ENCODE results near the gene ITIH1. TPM values are rescaled to one million over a fixed set of nuclear protein-coding genes. Genes with fewer than 3 reads are reported as not detected.
"Not testable (repeated sequence)": the region's sequence is repeated elsewhere in the genome, so short reads cannot be mapped to it uniquely, and the experiment has no call there.

The ITIH1 gene
- polyA plus RNA-seq, 1 donor from 2014 or later: not detected

GRCh38 chr3:52775877-52776276, 1.5 kb upstream of the ITIH1 start:
- no peak overlapping the region for H3K4me3 ChIP-seq (ENCODE audit: low read length)
- H3K9me3 ChIP-seq (ENCODE audit: low read length): no peaks in the 10 kb centered on the region
- no peak overlapping the region for H3K9ac ChIP-seq (ENCODE audit: low read length)
- no peak overlapping the region for H3K27ac ChIP-seq (ENCODE audit: low read length)
- H3K4me2 ChIP-seq (ENCODE audit: low read length): no peak overlapping the region
- no peaks in the 10 kb centered on the region for H3K36me3 ChIP-seq (ENCODE audit: insufficient read depth, low read length)
- H3F3A ChIP-seq (ENCODE audit: insufficient read depth, low read length, poor library complexity, severe bottlenecking): no peaks in the 10 kb centered on the region
- H4K20me1 ChIP-seq (ENCODE audit: insufficient read depth): no peaks in the 10 kb centered on the region
- no peaks in the 10 kb centered on the region for H3K79me2 ChIP-seq (replicated peaks; ENCODE audit: insufficient read depth, low read length)
- H2AFZ ChIP-seq (ENCODE audit: low read depth, low read length): no peak overlapping the region
- H3K9me2 ChIP-seq (ENCODE audit: insufficient read depth, low read length): no peaks in the 10 kb centered on the region
- no peaks in the 10 kb centered on the region for H3K27me3 ChIP-seq (ENCODE audit: insufficient read depth, low read depth, low read length)
- no peak for TF ChIP-seq EZH2 (IDR thresholded peaks at IDR 0.05; ENCODE audit: borderline replicate concordance, insufficient read depth, low read length, poor library complexity, severe bottlenecking)
- TF ChIP-seq, protein P1, sequence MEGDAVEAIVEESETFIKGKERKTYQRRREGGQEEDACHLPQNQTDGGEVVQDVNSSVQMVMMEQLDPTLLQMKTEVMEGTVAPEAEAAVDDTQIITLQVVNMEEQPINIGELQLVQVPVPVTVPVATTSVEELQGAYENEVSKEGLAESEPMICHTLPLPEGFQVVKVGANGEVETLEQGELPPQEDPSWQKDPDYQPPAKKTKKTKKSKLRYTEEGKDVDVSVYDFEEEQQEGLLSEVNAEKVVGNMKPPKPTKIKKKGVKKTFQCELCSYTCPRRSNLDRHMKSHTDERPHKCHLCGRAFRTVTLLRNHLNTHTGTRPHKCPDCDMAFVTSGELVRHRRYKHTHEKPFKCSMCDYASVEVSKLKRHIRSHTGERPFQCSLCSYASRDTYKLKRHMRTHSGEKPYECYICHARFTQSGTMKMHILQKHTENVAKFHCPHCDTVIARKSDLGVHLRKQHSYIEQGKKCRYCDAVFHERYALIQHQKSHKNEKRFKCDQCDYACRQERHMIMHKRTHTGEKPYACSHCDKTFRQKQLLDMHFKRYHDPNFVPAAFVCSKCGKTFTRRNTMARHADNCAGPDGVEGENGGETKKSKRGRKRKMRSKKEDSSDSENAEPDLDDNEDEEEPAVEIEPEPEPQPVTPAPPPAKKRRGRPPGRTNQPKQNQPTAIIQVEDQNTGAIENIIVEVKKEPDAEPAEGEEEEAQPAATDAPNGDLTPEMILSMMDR (IDR thresholded peaks at IDR 0.05; ENCODE audit: poor library complexity, severe bottlenecking): no peak
- TF ChIP-seq SMC3 (conservative IDR thresholded peaks at IDR 0.05; ENCODE audit: poor library complexity): no peak
- TF ChIP-seq TAF1 (IDR thresholded peaks at IDR 0.05; ENCODE audit: low read depth): no peak
- TF ChIP-seq, protein P2, sequence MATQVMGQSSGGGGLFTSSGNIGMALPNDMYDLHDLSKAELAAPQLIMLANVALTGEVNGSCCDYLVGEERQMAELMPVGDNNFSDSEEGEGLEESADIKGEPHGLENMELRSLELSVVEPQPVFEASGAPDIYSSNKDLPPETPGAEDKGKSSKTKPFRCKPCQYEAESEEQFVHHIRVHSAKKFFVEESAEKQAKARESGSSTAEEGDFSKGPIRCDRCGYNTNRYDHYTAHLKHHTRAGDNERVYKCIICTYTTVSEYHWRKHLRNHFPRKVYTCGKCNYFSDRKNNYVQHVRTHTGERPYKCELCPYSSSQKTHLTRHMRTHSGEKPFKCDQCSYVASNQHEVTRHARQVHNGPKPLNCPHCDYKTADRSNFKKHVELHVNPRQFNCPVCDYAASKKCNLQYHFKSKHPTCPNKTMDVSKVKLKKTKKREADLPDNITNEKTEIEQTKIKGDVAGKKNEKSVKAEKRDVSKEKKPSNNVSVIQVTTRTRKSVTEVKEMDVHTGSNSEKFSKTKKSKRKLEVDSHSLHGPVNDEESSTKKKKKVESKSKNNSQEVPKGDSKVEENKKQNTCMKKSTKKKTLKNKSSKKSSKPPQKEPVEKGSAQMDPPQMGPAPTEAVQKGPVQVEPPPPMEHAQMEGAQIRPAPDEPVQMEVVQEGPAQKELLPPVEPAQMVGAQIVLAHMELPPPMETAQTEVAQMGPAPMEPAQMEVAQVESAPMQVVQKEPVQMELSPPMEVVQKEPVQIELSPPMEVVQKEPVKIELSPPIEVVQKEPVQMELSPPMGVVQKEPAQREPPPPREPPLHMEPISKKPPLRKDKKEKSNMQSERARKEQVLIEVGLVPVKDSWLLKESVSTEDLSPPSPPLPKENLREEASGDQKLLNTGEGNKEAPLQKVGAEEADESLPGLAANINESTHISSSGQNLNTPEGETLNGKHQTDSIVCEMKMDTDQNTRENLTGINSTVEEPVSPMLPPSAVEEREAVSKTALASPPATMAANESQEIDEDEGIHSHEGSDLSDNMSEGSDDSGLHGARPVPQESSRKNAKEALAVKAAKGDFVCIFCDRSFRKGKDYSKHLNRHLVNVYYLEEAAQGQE (IDR thresholded peaks at IDR 0.05; ENCODE audit: borderline replicate concordance): no peak
- no peak for TF ChIP-seq POLR2AphosphoS5 (IDR thresholded peaks at IDR 0.05)
- no peak for TF ChIP-seq EP300 (conservative IDR thresholded peaks at IDR 0.05; ENCODE audit: poor library complexity, severe bottlenecking)
- no peak for TF ChIP-seq RAD21 (conservative IDR thresholded peaks at IDR 0.05)
- no peak for TF ChIP-seq MXI1 (conservative IDR thresholded peaks at IDR 0.05; ENCODE audit: poor library complexity, severe bottlenecking)

GRCh38 chr3:52776486-52776885, 913 bp upstream of the ITIH1 start:
- H4K20me1 ChIP-seq (ENCODE audit: insufficient read depth); H3K4me2 ChIP-seq (ENCODE audit: low read length); H3K36me3 ChIP-seq (ENCODE audit: insufficient read depth, low read length); H2AFZ ChIP-seq (ENCODE audit: low read depth, low read length); H3F3A ChIP-seq (ENCODE audit: insufficient read depth, low read length, poor library complexity, severe bottlenecking); H3K4me3 ChIP-seq (ENCODE audit: low read length); H3K27ac ChIP-seq (ENCODE audit: low read length); H3K27me3 ChIP-seq (ENCODE audit: insufficient read depth, low read depth, low read length); H3K9me2 ChIP-seq (ENCODE audit: insufficient read depth, low read length); H3K9me3 ChIP-seq (ENCODE audit: low read length); H3K79me2 ChIP-seq (replicated peaks; ENCODE audit: insufficient read depth, low read length); H3K9ac ChIP-seq (ENCODE audit: low read length): not testable (repeated sequence)
